ENCODE results near the gene RALGAPA1. TPM values are rescaled to one million over a fixed set of nuclear protein-coding genes. Genes with fewer than 3 reads are reported as not detected.

RALGAPA1 gene
- total and polyA plus RNA-seq, 9 of the 15 experiments (the other 6 are each of a cell fraction or from before 2014, with no cell fraction given), result 2.5 to 16.3 (median 6.2) TPM

- TF ChIP-seq STAT6 (CRISPR knock-in tag; IDR thresholded peaks at IDR 0.05) (peak; percentile 96; the same call in 1 of the 2 replicates), MBD2 (IDR thresholded peaks at IDR 0.05; ENCODE audit: borderline replicate concordance, low read depth) (no peak), U2AF2 (optimal IDR thresholded peaks at IDR 0.05; ENCODE audit: low read depth, low read length) (no peak), ELF2 (CRISPR knock-in tag; IDR thresholded peaks at IDR 0.05) (no peak), SP2 (IDR thresholded peaks at IDR 0.05; ENCODE audit: extremely low read depth, low read depth, low read length, poor library complexity, severe bottlenecking) (no peak), IRF9 (tag; IDR thresholded peaks at IDR 0.05) (no peak), ZSCAN32 (CRISPR knock-in tag; IDR thresholded peaks at IDR 0.05) (no peak), POLR2AphosphoS2 (IDR thresholded peaks at IDR 0.05; ENCODE audit: low read length) (no peak), ZNF586 (CRISPR knock-in tag; conservative IDR thresholded peaks at IDR 0.05) (no peak), CCAR2 (IDR thresholded peaks at IDR 0.05; ENCODE audit: low read depth, low read length) (no peak), TRIM24 (IDR thresholded peaks at IDR 0.05) (0 out of 4 replicates have a peak, but pooled peaks of 1 of the 2 experiments have one; percentile 19), SMARCC2 (IDR thresholded peaks at IDR 0.05; ENCODE audit: low read depth) (no peak), SIN3B (IDR thresholded peaks at IDR 0.05; ENCODE audit: low read depth) (no peak), MEF2D (tag; conservative IDR thresholded peaks at IDR 0.05; ENCODE audit: low read depth) (no peak), SNRNP70 (optimal IDR thresholded peaks at IDR 0.05; ENCODE audit: low read depth, low read length) (no peak), ZNF274 (IDR thresholded peaks at IDR 0.05; ENCODE audit: borderline replicate concordance, low read depth, low read length) (no peak), FOSL1 (tag; conservative IDR thresholded peaks at IDR 0.05) (no peak), NONO (IDR thresholded peaks at IDR 0.05; ENCODE audit: low read depth in 2 of 2, low read length in 1 of 2) (no peak), GATAD2A (IDR thresholded peaks at IDR 0.05) (no peak), TARDBP (IDR thresholded peaks at IDR 0.05) (peak; percentile 65; the same call in 1 of the 2 replicates), RFX7 (CRISPR knock-in tag; IDR thresholded peaks at IDR 0.05) (no peak), E2F4 (CRISPR knock-in tag; IDR thresholded peaks at IDR 0.05; ENCODE audit: low read depth) (peak; percentile 96)
- TF ChIP-seq, protein P1, sequence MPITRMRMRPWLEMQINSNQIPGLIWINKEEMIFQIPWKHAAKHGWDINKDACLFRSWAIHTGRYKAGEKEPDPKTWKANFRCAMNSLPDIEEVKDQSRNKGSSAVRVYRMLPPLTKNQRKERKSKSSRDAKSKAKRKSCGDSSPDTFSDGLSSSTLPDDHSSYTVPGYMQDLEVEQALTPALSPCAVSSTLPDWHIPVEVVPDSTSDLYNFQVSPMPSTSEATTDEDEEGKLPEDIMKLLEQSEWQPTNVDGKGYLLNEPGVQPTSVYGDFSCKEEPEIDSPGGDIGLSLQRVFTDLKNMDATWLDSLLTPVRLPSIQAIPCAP (CRISPR knock-in tag; IDR thresholded peaks at IDR 0.05; ENCODE audit: borderline replicate concordance), result peak; percentile 99
- TF ChIP-seq, protein P2, sequence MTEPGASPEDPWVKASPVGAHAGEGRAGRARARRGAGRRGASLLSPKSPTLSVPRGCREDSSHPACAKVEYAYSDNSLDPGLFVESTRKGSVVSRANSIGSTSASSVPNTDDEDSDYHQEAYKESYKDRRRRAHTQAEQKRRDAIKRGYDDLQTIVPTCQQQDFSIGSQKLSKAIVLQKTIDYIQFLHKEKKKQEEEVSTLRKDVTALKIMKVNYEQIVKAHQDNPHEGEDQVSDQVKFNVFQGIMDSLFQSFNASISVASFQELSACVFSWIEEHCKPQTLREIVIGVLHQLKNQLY (CRISPR knock-in tag; conservative IDR thresholded peaks at IDR 0.05), result peak in 1 of 2 experiments; percentile 99; a peak in 2 of 4 replicates
These were observed 274.1 kb downstream of the RALGAPA1 start (continued) for GRCh38 chr14:35534873-35535482.

All from K562 (cell line).